Measurements from ENCODE around the gene TRAPPC1. TPM values are rescaled to one million over a fixed set of nuclear protein-coding genes. Genes with fewer than 3 reads are reported as not detected.

TRAPPC1 gene
- total RNA-seq (100 to 1,000 TPM; 116 TPM), polyA plus RNA-seq (100 to 1,000 TPM; 239 to 240 TPM)

GRCh38 chr17:7931709-7932482, at the start of gene TRAPPC1, which contains the start of gene CNTROB:
TSS of gene TRAPPC1 (minus strand) at chr17:7931946. CDS start at chr17:7931829, 117 bp downstream.
TSS of gene CNTROB (plus strand) at chr17:7932206. CDS start at chr17:7933080, 874 bp downstream.
- peak; percentile 99 to 100 (median 99) for DNase-seq
- Mint-ChIP-seq H3K9me3 (no peaks in the 10 kb centered on the region), H3K27ac (peak within 1 kb of the TSS; percentile 88 to 100 (median 98)), H3K4me1 (peaks cover 34 to 58% (median 44%) of the 10 kb centered on the region in 4 donors), H3K27me3 (no peaks in the 10 kb centered on the region), H3K4me3 (peak within 1 kb of the TSS; percentile 94 to 100 (median 98)), H3K36me3 (peaks cover 18 to 31% of the 10 kb centered on the region in 2 donors)
- ChIA-PET CTCF (ENCODE audit: partially characterized antibody) (interaction anchor here (0.6 to 8.0 kb wide), 13 partner anchors 9 to 148 kb away, joined by 3 to 83 read pairs (median 4); partner anchors contain the start of gene RNF227), POLR2A (ENCODE audit: partially characterized antibody) (interaction anchor here (0.5 to 7.0 kb wide), 22 partner anchors 9 to 626 kb away, joined by 3 to 116 read pairs (median 5); partner anchors contain the start of genes CYB5D1, KDM6B, NAA38 and RNF227)
- peaks cover 33% of the 10 kb centered on the region for H3K4me1 ChIP-seq (ENCODE audit: insufficient read depth, low read length)
- H3K4me3 ChIP-seq (ENCODE audit: low read length in 2 of 2) = peak within 1 kb of the TSS; percentile 84 to 100
- H3K27ac ChIP-seq (ENCODE audit: low read depth, low read length) = peak within 1 kb of the TSS; percentile 85
- H3K27me3 ChIP-seq (ENCODE audit: insufficient read depth, low read length) = no peaks in the 10 kb centered on the region
- intact Hi-C loops (cut with micrococcal nuclease) = loop anchor here (1.0 to 5.0 kb wide), 9 partner anchors 10 to 451 kb away; partner anchors contain the start of genes KDM6B, NAA38, RANGRF and RPL26
- no peaks in the 10 kb centered on the region for H3K9me3 ChIP-seq (ENCODE audit: control insufficient read depth in 1 of 2, low read length in 2 of 2)
- no peaks in the 10 kb centered on the region for H3K36me3 ChIP-seq (ENCODE audit: insufficient read depth, low read length)

DNA sequence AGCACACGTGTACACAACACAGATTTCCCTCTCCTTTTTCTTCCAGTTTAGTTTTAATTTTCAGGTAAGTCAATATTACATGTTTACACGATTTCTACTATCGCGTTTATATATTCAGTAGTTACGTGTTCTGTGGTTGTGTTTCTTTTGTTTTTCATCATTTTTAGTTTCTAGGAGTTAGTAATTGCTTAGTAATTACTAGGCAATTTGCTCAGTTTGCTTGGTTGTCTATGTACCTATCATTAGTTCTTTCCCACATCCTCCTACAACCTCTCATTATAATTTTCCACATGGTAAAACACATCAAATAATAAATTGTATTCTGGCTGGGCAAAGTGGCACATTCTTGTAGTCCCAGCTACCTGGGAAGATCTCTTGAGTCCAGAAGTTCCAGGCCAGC, 46.1 kb upstream of the TRAPPC1 start:
- CTCF ChIA-PET (ENCODE audit: partially characterized antibody) = interaction anchor here (5.5 kb wide), 1 partner anchor 12 kb away, joined by 25 read pairs; no protein-coding TSS in a partner anchor
- DNase-seq = no peak
- no peak overlapping the region for H3K4me3 Mint-ChIP-seq
- H3K4me3 ChIP-seq (ENCODE audit: low read length in 2 of 2) = no peak overlapping the region
- H3K4me1 ChIP-seq (ENCODE audit: insufficient read depth, low read length) = no peaks in the 10 kb centered on the region
- H3K4me1 Mint-ChIP-seq = no peaks in the 10 kb centered on the region
- H3K27me3 Mint-ChIP-seq = peaks cover 15 to 18% of the 10 kb centered on the region in 2 donors
- no peak overlapping the region for H3K27ac ChIP-seq (ENCODE audit: low read depth, low read length)
- H3K27ac Mint-ChIP-seq = peak overlapping the region in 1 of 7 donors; percentile 22
- intact Hi-C loops (cut with micrococcal nuclease) = no loop called here
- no peaks in the 10 kb centered on the region for H3K36me3 ChIP-seq (ENCODE audit: insufficient read depth, low read length)
- H3K36me3 Mint-ChIP-seq = peaks cover 5 to 8% of the 10 kb centered on the region in 2 donors
- peaks cover 0 to 39% (median 26%) of the 10 kb centered on the region in 8 donors for H3K9me3 Mint-ChIP-seq
- peaks cover 3 to 14% of the 10 kb centered on the region in 2 donors for H3K9me3 ChIP-seq (ENCODE audit: control insufficient read depth in 1 of 2, low read length in 2 of 2)
- POLR2A ChIA-PET (ENCODE audit: partially characterized antibody) = no interaction called here
- no peaks in the 10 kb centered on the region for H3K27me3 ChIP-seq (ENCODE audit: insufficient read depth, low read length)

DNA sequence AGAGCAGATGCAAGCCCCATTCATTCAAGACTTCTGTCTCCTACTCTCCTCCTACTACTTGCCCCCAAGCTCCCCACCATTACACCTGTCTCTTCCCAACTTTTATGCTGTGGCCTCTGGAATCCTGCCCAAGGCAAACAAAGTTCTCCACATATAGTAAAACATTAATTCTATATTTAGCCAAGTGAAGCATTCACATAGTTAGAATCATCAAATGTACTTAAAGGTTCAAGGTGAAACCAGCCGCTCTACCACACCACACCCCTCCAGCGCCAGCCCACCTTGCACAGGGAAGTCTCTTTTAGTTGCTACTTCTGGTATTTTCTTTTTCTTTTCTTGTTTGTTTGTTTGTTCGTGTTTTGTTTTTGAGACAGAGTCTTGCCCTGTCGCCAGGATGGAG, 45.3 kb upstream of the TRAPPC1 start:
- peaks cover 3 to 14% of the 10 kb centered on the region in 2 donors for H3K9me3 ChIP-seq (ENCODE audit: control insufficient read depth in 1 of 2, low read length in 2 of 2)
- ChIA-PET POLR2A (ENCODE audit: partially characterized antibody) (no interaction called here), CTCF (ENCODE audit: partially characterized antibody) (interaction anchor here (5.5 kb wide), 1 partner anchor 13 kb away, joined by 25 read pairs; no protein-coding TSS in a partner anchor)
- Mint-ChIP-seq H3K36me3 (peaks cover 5 to 8% of the 10 kb centered on the region in 2 donors), H3K27ac (no peak overlapping the region), H3K4me1 (no peaks in the 10 kb centered on the region), H3K9me3 (peaks cover 0 to 39% (median 26%) of the 10 kb centered on the region in 8 donors), H3K27me3 (peaks cover 10% of the 10 kb centered on the region in 2 donors), H3K4me3 (no peak overlapping the region)
- H3K4me3 ChIP-seq (ENCODE audit: low read length in 2 of 2) = no peak overlapping the region
- no peaks in the 10 kb centered on the region for H3K36me3 ChIP-seq (ENCODE audit: insufficient read depth, low read length)
- H3K27me3 ChIP-seq (ENCODE audit: insufficient read depth, low read length) = no peaks in the 10 kb centered on the region
- intact Hi-C loops (cut with micrococcal nuclease) = no loop called here
- no peak for DNase-seq
- no peak overlapping the region for H3K27ac ChIP-seq (ENCODE audit: low read depth, low read length)
- no peaks in the 10 kb centered on the region for H3K4me1 ChIP-seq (ENCODE audit: insufficient read depth, low read length)

- Histone ChIP-seq H3K27ac (ENCODE audit: low read depth, low read length) (no peak overlapping the region), H3K27me3 (ENCODE audit: insufficient read depth, low read length) (no peaks in the 10 kb centered on the region), H3K4me3 (ENCODE audit: low read length in 2 of 2) (no peak overlapping the region), H3K4me1 (ENCODE audit: insufficient read depth, low read length) (no peaks in the 10 kb centered on the region), H3K36me3 (ENCODE audit: insufficient read depth, low read length) (no peaks in the 10 kb centered on the region), H3K9me3 (ENCODE audit: control insufficient read depth in 1 of 2, low read length in 2 of 2) (peaks cover 3 to 14% of the 10 kb centered on the region in 2 donors)
- Mint-ChIP-seq H3K27me3 (peaks cover 7 to 16% of the 10 kb centered on the region in 2 donors), H3K36me3 (peaks cover 6 to 8% of the 10 kb centered on the region in 2 donors), H3K9me3 (peaks cover 0 to 40% (median 27%) of the 10 kb centered on the region in 8 donors), H3K27ac (no peak overlapping the region), H3K4me1 (no peaks in the 10 kb centered on the region), H3K4me3 (no peak overlapping the region)
- DNase-seq = no peak
- POLR2A ChIA-PET (ENCODE audit: partially characterized antibody) = interaction anchor here (1.1 kb wide), 1 partner anchor 30 kb away, joined by 4 read pairs; no protein-coding TSS in a partner anchor
- intact Hi-C loops (cut with micrococcal nuclease) = no loop called here
- CTCF ChIA-PET (ENCODE audit: partially characterized antibody) = interaction anchor here (1.5 kb wide), 1 partner anchor 62 kb away, joined by 3 read pairs; no protein-coding TSS in a partner anchor
Measured at GRCh38 chr17:7974638-7975131, 42.9 kb upstream of the TRAPPC1 start.

- CTCF ChIA-PET (ENCODE audit: partially characterized antibody) = interaction anchor here (0.6 to 1.0 kb wide), 2 partner anchors 8 to 108 kb away, joined by 3 read pairs; no protein-coding TSS in a partner anchor
- intact Hi-C loops (cut with micrococcal nuclease) = no loop called here
- POLR2A ChIA-PET (ENCODE audit: partially characterized antibody) = no interaction called here
- no peak for DNase-seq
- Histone ChIP-seq H3K36me3 (ENCODE audit: insufficient read depth, low read length) (no peaks in the 10 kb centered on the region), H3K4me1 (ENCODE audit: insufficient read depth, low read length) (no peaks in the 10 kb centered on the region), H3K27me3 (ENCODE audit: insufficient read depth, low read length) (no peaks in the 10 kb centered on the region), H3K9me3 (ENCODE audit: control insufficient read depth in 1 of 2, low read length in 2 of 2) (peaks cover 3 to 14% of the 10 kb centered on the region in 2 donors), H3K27ac (ENCODE audit: low read depth, low read length) (no peak overlapping the region), H3K4me3 (ENCODE audit: low read length in 2 of 2) (no peak overlapping the region)
- peaks cover 0 to 37% (median 27%) of the 10 kb centered on the region in 8 donors for H3K9me3 Mint-ChIP-seq
- no peak overlapping the region for H3K27ac Mint-ChIP-seq
- no peaks in the 10 kb centered on the region for H3K4me1 Mint-ChIP-seq
- peaks cover 6 to 8% of the 10 kb centered on the region in 2 donors for H3K36me3 Mint-ChIP-seq
- peaks cover 3 to 12% of the 10 kb centered on the region in 2 donors for H3K27me3 Mint-ChIP-seq
- H3K4me3 Mint-ChIP-seq = no peak overlapping the region
Measured at GRCh38 chr17:7972131-7972785, 40.5 kb upstream of the TRAPPC1 start.

GRCh38 chr17:7971651-7972050, 39.9 kb upstream of the TRAPPC1 start:
- H3K4me1 ChIP-seq (ENCODE audit: insufficient read depth, low read length) = no peaks in the 10 kb centered on the region
- H3K27me3 ChIP-seq (ENCODE audit: insufficient read depth, low read length) = no peaks in the 10 kb centered on the region
- peaks cover 3 to 14% of the 10 kb centered on the region in 2 donors for H3K9me3 ChIP-seq (ENCODE audit: control insufficient read depth in 1 of 2, low read length in 2 of 2)
- intact Hi-C loops (cut with micrococcal nuclease) = no loop called here
- Mint-ChIP-seq H3K4me3 (no peak overlapping the region), H3K36me3 (peaks cover 6 to 8% of the 10 kb centered on the region in 2 donors), H3K27me3 (peaks cover 0 to 12% of the 10 kb centered on the region in 2 donors), H3K9me3 (peaks cover 0 to 33% (median 23%) of the 10 kb centered on the region in 8 donors), H3K4me1 (no peaks in the 10 kb centered on the region), H3K27ac (no peak overlapping the region)
- ChIA-PET POLR2A (ENCODE audit: partially characterized antibody) (no interaction called here), CTCF (ENCODE audit: partially characterized antibody) (interaction anchor here (0.7 to 1.4 kb wide), 2 partner anchors 18 to 26 kb away, joined by 3 to 5 read pairs; no protein-coding TSS in a partner anchor)
- H3K36me3 ChIP-seq (ENCODE audit: insufficient read depth, low read length) = no peaks in the 10 kb centered on the region
- no peak for DNase-seq
- H3K27ac ChIP-seq (ENCODE audit: low read depth, low read length) = no peak overlapping the region
- no peak overlapping the region for H3K4me3 ChIP-seq (ENCODE audit: low read length in 2 of 2)

Measured in CD4-positive, alpha-beta memory T cell (primary cell).